Testis (tissue), 2 donors: ENCODE results near the gene TM6SF1.

Source experiments
- POLR2A ChIP-seq: fragments of 450-650 bp; IDR thresholded peaks from one replicate; pipeline ENCODE4 v1.6.1; 2017; ENCODE audit warnings: antibody characterized with exemption, mild to moderate bottlenecking, moderate library complexity
- TF ChIP-seq, protein P1 (sequence below), 3 experiments: fragments of 450-650 bp in 2 of 3; fragments of 200-600 bp in 1 of 3; sonication (generic) in 1 of 3; IDR thresholded peaks; one replicate each; pipeline ENCODE4 v1.5.1; 2016 to 2019; ENCODE audit warnings: antibody characterized with exemption in 3 of 3, mild to moderate bottlenecking in 2 of 3, moderate library complexity in 1 of 3

GRCh38 chr15:83104141-83104540 lies 3.3 kb upstream of the TM6SF1 start:
- TF ChIP-seq, protein P1, sequence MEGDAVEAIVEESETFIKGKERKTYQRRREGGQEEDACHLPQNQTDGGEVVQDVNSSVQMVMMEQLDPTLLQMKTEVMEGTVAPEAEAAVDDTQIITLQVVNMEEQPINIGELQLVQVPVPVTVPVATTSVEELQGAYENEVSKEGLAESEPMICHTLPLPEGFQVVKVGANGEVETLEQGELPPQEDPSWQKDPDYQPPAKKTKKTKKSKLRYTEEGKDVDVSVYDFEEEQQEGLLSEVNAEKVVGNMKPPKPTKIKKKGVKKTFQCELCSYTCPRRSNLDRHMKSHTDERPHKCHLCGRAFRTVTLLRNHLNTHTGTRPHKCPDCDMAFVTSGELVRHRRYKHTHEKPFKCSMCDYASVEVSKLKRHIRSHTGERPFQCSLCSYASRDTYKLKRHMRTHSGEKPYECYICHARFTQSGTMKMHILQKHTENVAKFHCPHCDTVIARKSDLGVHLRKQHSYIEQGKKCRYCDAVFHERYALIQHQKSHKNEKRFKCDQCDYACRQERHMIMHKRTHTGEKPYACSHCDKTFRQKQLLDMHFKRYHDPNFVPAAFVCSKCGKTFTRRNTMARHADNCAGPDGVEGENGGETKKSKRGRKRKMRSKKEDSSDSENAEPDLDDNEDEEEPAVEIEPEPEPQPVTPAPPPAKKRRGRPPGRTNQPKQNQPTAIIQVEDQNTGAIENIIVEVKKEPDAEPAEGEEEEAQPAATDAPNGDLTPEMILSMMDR (IDR thresholded peaks at IDR 0.05), result no peak
- no peak for TF ChIP-seq POLR2A
